ENCODE measurements around the gene RAB21. TPM values are rescaled to one million over a fixed set of nuclear protein-coding genes. Genes with fewer than 3 reads are reported as not detected.

The RAB21 gene
- total and polyA plus RNA-seq, 2 experiments from 2014 or later: 21.8 to 60.3 TPM

GRCh38 chr12:71837356-71837755 is 82.7 kb downstream of the RAB21 start:
- no peak for TF ChIP-seq CTCF (IDR thresholded peaks at IDR 0.05; ENCODE audit: low read depth, low read length)
- no peak overlapping the region for H3K4me3 ChIP-seq
- no peak overlapping the region for H3K27ac ChIP-seq

GRCh38 chr12:71838231-71838630 is 83.6 kb downstream of the RAB21 start:
- no peak for TF ChIP-seq CTCF (IDR thresholded peaks at IDR 0.05; ENCODE audit: low read depth, low read length)
- H3K27me3 ChIP-seq: peaks cover 6% of the 10 kb centered on the region
- no peaks in the 10 kb centered on the region for H3K9me3 ChIP-seq (ENCODE audit: low read depth)
- no peak overlapping the region for H3K27ac ChIP-seq
- no peak overlapping the region for H3K4me3 ChIP-seq
- H3K36me3 ChIP-seq: no peaks in the 10 kb centered on the region
- no peak for DNase-seq (ENCODE audit: low read depth in 1 of 2, low spot score in 1 of 2)
- peaks cover 6% of the 10 kb centered on the region for H3K4me1 ChIP-seq (ENCODE audit: low read depth)

More at GRCh38 chr12:71837356-71837755, 82.7 kb downstream of the RAB21 start:
- no peak for DNase-seq (ENCODE audit: low read depth in 1 of 2, low spot score in 1 of 2)
- Histone ChIP-seq H3K27me3 (peaks cover 6% of the 10 kb centered on the region), H3K36me3 (no peaks in the 10 kb centered on the region), H3K4me1 (ENCODE audit: low read depth) (peaks cover 6% of the 10 kb centered on the region), H3K9me3 (ENCODE audit: low read depth) (no peaks in the 10 kb centered on the region)

GRCh38 chr12:71838676-71839075 is 84.0 kb downstream of the RAB21 start:
- no peak for DNase-seq (ENCODE audit: low read depth in 1 of 2, low spot score in 1 of 2)
- no peak overlapping the region for H3K4me3 ChIP-seq
- peaks cover 6% of the 10 kb centered on the region for H3K27me3 ChIP-seq
- H3K9me3 ChIP-seq (ENCODE audit: low read depth): no peaks in the 10 kb centered on the region
- no peak for TF ChIP-seq CTCF (IDR thresholded peaks at IDR 0.05; ENCODE audit: low read depth, low read length)
- peaks cover 6% of the 10 kb centered on the region for H3K4me1 ChIP-seq (ENCODE audit: low read depth)
- no peak overlapping the region for H3K27ac ChIP-seq
- no peaks in the 10 kb centered on the region for H3K36me3 ChIP-seq

GRCh38 chr12:71840231-71840847 is 85.7 kb downstream of the RAB21 start:
- H3K27ac ChIP-seq: peak overlapping the region; percentile 96
- peaks cover 6% of the 10 kb centered on the region for H3K4me1 ChIP-seq (ENCODE audit: low read depth)
- TF ChIP-seq CTCF (IDR thresholded peaks at IDR 0.05; ENCODE audit: low read depth, low read length): no peak
- no peaks in the 10 kb centered on the region for H3K36me3 ChIP-seq
- peaks cover 6% of the 10 kb centered on the region for H3K27me3 ChIP-seq
- peak in 1 of 2 donors; percentile 73 for DNase-seq (ENCODE audit: low read depth in 1 of 2, low spot score in 1 of 2)
- peak overlapping the region; percentile 55 for H3K4me3 ChIP-seq
- no peaks in the 10 kb centered on the region for H3K9me3 ChIP-seq (ENCODE audit: low read depth)

DNA sequence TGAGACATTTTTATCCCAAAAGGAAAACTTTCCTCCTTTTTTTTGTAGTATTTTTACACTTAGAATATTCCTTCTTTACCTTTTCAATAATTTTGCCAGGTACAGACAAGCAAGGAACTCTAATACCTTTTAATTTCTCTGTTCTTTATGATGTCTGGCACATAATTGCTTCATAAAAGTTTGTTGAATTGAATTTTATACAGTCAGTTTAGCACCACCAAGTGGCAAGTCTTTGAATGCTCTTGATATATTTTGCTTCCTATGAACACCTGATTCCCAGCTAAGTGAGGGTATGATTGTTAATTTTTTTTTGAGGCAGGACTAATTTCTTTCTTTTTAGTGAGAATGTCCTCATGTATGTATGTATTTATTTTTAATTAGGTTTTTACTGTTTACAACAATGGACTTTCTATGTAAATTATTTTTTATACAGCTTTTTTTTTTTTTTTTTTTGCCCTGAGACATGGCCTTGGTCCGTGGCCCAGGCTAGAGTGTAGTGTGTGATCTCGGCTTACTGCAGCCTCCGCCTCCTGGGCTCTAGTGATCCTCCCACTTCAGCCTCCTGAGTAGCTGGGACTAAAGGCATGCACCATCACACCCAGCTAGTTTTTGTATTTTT is 91.8 kb downstream of the RAB21 start:
- Histone ChIP-seq H3K27ac (no peak overlapping the region), H3K4me1 (ENCODE audit: low read depth) (no peaks in the 10 kb centered on the region), H3K4me3 (no peak overlapping the region), H3K36me3 (no peaks in the 10 kb centered on the region), H3K27me3 (no peaks in the 10 kb centered on the region), H3K9me3 (ENCODE audit: low read depth) (no peaks in the 10 kb centered on the region)
- DNase-seq (ENCODE audit: low read depth in 1 of 2, low spot score in 1 of 2): peak; percentile 5 to 54
- TF ChIP-seq CTCF (IDR thresholded peaks at IDR 0.05; ENCODE audit: low read depth, low read length): peak; percentile 60
